ENCODE measurements around the gene ADIRF.
"Not testable (repeated sequence)": the region's sequence is repeated elsewhere in the genome, so short reads cannot be mapped to it uniquely, and the experiment has no call there.

ADIRF gene

DNA sequence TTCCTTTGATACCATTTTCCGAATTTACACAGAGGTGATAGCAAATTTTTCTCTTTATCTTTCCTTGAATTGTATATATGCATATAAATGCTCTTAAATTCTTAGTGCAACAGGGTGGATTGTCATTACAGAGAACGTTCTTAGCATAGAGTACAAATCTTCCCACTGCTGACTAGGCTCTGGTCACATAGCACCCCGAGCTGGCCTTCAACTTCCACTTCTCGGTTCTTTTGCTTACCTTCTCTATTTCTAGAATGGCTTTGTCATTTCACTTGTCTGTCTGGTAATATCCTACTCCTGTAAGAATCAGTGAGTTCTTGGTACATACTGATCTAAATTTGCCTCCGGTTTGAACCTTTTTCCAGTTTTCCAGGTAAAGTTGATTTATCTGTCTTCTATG is 13.4 kb downstream of the ADIRF start:
- no peak for DNase-seq

DNA sequence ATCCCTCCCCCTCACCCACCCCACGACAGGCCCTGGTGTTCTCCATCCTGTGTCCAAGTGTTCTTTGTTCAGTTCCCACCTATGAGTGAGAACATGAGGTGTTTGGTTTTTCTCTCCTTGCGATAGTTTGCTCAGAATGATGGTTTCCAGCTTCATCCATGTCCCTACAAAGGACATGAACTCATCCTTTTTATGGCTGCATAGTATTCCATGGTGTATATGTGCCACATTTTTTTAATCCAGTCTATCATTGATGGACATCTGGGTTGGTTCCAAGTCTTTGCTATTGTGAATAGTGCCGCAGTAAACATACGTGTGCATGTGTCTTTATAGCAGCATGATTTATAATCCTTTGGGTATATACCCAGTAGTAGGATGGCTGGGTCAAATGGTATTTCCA is 16.2 kb downstream of the ADIRF start:
- DNase-seq, result not testable (repeated sequence)

DNA sequence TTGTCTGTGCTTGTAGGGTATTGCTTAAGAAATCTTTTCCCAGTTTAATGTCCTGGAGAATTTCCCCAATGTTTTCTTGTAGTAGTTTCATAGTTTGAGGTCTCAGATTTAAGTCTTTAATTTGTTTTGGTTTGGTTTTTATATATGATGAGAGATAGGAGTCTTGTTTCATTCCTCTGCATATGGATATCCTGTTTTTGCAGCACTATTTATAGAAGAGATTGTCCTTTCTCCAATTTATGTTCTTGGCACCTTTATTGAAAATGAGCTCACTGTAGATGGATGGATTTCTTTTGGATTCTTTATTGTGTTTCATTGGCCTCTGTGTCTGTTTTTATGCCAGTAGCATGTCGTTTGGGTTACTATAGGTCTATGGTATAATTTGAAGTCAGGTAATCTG is 20.2 kb downstream of the ADIRF start:
- no peak for DNase-seq

DNA sequence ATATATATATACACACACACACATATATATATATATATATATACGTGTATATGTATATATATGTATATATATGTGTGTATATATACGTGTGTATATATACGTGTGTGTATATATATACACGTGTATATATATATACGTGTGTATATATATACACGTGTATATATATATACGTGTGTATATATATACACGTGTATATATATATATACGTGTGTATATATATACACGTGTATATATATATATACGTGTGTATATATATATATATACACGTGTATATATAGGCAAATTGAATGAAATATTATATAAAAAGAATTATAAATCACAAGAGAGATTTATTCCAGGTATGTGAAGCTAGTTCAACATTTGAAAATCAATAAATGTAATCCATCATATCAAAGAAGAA is 23.1 kb downstream of the ADIRF start:
- DNase-seq, result not testable (repeated sequence)

DNA sequence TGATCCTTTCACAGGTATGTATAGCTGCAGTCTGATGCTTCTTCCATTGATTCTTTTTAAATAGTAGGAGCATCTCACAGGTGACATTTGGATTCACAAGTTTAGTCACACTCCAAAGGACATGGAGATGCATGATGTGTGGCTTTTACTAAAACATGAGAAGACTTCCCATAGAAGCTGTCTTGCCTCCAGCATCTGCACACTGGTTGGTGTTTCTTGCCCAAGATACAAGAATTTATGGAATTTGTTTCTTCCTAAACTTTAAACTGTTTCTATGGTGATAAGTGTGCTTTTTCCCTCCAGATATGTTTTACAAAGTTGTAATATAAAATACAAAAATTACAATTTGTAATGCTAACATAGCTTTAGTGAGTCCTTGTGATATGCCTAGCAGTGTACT is 24.2 kb downstream of the ADIRF start:
- DNase-seq, result no peak

DNA sequence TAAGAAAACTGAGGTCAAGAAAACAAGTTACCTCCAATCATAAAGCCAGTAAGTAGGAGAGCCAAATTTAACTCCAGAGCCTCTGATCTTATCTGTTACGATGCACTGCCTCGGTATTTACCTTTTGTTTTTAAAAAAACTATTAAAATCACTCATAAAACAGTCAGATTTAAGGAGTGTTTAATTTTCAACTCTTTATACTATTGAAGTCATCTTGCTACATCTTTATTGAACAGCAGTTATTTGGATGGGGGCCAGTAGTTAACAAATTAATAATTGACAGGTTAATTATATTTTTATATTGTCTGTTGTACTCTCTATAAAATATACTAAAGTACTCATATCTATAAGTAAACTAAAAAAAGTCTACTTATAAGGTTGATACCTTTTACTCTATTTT is 24.6 kb downstream of the ADIRF start:
- no peak for DNase-seq

DNA sequence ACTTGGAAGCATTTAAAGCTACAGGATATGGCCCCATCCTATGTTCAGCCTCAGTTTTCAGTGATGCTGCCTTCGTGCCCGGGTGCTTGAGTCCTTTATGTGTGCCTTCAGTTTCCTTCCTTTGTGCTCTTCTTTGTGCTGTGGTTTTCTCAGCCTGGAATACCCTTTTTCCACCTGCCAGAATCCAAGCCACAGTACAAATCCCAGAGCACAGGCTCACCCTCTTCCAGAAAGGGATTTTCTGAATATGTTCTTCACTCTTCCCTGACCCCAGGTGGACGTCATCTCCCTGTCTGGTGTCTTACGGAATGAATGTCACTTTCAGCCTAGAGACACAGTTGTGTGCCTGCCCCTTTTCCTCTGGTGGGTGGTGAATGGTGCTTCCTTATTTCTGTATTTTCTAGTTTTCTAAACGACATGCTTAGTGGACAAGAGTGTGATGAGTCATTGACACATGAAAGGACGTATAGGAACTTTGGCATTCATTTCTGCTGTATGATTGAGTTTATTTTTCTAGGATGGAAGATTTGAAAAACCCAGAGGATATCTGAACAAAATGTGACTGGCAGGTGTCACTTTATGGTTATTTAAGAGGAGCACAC is 31.6 kb downstream of the ADIRF start:
- DNase-seq, result not testable (repeated sequence)

DNA sequence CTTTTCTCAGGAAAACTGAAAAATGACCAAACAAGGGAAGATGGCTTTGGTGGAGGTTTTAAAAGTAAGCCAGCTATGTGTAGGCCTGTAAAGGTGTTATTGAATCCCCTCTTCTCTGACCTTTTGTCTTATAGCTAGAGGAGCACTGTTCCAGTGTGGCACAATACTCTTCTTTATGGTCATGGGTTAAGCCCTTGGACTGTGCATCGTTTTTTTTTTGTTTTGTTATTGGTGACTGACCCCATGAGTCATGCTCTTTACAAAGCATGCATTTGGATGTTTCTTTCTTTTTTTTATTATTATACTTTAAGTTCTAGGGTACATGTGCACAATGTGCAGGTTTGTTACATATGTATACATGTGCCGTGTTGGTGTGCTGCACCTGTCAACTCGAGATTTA is 32.2 kb downstream of the ADIRF start:
- no peak for DNase-seq

DNA sequence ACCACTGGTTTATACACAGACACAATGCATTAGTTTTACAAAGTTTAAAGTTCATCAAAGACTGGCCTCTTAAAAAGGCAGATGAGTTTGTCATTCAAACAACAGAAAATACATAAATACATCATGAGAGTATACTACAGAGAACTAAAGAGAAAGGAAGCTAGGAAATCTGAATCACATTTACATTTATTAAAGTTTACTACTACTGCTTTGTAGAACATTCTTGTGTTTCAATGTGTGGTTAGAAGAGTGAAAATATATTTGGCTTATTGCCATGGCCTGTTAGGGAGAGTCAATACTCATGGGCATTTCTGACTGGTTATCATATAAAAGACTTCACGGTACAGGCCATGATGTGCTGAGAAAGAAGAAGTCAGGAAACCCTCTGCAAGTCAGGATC is 38.8 kb downstream of the ADIRF start:
- DNase-seq, result not testable (repeated sequence)

DNA sequence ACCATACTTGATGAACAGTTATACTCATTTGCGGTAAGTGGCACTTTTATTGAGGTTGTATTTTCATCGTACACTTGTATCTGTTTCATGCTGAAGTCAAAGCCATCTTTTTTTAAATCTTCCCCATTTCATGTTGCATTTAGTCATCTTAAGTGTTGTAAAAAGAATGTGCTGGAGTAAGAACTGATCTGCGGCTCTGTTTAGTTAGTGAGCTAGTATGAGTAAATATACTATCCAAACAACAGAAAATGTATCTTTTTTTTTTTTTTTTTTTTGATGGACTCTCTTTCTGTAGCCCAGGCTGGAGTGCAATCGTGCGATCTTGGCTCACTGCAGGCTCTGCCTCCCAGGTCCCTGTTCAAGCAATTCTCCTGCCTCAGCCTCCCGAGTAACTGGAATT is 39.4 kb downstream of the ADIRF start:
- not testable (repeated sequence) for DNase-seq

DNA sequence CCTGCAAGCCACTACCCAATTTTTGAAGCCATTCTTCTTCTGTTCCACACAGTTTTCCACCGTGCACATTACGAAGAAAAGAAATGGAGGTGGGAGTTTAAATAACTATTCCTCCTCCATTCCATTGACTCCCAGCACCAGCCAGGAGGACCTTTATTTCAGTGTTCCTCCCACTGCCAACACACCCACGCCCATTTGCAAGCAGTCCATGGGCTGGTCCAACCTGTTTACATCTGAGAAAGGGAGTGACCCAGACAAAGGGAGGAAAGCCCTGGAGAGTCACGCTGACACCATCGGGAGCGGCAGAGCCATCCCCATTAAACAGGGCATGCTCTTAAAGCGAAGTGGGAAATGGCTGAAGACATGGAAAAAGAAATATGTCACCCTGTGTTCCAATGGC is 40.0 kb downstream of the ADIRF start:
- not testable (repeated sequence) for DNase-seq

DNA sequence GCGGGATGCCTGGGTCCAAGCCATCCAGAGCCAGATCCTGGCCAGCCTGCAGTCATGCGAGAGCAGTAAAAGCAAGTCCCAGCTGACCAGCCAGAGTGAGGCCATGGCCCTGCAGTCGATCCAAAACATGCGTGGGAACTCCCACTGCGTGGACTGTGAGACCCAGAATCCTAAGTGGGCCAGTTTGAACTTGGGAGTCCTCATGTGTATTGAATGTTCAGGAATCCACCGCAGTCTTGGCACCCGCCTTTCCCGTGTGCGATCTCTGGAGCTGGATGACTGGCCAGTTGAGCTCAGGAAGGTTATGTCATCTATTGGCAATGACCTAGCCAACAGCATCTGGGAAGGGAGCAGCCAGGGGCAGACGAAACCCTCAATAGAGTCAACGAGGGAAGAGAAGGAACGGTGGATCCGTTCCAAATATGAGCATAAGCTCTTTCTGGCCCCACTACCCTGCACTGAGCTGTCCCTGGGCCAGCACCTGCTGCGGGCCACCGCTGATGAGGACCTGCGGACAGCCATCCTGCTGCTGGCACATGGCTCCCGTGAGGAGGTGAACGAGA is 40.9 kb downstream of the ADIRF start:
- DNase-seq, result not testable (repeated sequence)

DNA sequence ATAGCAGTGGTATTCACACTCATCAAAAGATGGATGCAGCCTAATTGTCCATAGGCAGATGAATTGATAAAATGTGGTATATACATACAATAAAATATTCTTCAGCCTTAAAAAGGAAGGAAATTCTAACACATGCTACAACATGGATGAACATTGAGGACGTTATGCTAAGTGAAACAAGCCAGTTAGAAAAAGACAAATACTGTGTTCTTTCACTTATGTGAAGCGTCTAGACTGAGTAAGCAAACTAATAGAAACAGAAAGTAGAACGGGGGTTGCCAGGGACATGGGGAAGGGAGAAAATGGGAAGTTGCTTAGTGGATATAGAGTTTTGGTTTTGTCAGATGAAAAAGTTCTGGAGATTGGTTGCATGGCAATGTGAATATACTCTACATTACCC is 45.2 kb downstream of the ADIRF start:
- DNase-seq, result not testable (repeated sequence)

DNA sequence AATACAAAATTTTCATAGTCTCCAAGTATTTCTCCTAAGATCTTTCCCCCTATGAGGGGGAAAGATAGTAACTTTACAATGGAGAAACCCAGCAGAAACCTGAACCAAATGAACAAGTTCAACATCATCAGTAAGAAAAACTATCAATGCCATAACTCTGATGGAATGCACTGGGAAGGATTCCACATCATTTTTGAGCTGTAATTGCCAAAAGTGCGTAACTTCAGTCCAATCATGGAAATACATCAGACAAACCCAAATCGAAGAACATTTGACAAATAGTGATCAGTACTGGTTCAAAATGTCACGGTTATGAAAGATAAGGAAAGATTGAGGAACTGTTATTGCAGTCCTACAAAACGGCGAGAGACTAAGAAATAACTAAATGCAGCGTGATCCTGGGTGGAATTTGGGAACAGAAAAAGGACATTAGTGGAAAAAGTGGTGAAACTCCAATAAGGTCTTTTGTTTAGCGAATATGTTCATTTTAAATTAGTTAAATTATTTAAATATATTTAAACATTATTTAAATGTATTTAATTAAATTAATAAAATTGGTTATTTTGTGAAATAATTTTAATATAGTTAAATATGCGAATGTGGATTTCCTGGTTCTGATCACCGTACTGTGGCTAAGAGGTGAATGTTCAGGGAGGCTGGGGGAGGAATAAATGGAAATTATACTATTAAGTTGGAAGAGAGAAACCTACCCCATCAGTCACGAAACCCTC is 46.9 kb downstream of the ADIRF start:
- not testable (repeated sequence) for DNase-seq

DNA sequence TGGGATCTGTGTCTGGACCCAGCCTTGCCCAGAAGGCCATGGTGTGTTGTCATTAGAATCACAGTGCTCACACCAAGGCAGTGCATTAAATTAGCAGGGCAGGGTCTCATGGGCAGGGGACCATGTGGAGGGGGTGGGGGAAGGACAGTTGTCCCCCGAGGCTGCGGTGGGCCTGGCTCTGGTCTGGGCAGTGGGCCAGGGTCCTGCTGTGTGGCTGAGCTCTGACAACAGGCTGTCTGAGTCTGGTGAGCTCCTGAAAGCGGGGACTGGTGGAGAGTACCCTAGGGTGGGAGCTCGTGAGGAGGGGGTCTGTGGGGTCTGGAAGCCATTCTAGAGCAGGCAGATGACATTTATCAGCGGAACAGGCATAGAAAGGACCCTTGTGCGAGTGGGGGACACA is 49.8 kb downstream of the ADIRF start:
- not testable (repeated sequence) for DNase-seq

DNA sequence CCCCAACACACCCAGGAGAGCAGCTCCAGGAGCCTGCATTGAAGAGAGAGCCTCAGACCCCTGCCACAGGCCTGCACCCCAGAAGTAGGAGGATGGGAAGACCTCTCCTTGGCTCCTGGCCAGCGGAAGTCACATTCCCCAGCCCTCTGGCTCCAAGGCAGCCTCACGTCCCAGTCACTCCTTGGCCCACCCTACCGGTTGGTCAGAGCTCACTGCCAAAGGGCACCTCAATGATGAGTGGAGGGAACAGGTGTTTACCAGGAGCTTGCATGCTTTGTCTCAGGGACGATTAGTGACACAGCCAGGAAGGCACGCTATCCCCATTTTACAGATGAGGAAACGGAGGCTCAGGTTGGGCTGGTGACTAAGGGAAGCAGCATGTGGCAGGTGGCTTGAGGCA is 50.8 kb downstream of the ADIRF start:
- DNase-seq, result not testable (repeated sequence)

DNA sequence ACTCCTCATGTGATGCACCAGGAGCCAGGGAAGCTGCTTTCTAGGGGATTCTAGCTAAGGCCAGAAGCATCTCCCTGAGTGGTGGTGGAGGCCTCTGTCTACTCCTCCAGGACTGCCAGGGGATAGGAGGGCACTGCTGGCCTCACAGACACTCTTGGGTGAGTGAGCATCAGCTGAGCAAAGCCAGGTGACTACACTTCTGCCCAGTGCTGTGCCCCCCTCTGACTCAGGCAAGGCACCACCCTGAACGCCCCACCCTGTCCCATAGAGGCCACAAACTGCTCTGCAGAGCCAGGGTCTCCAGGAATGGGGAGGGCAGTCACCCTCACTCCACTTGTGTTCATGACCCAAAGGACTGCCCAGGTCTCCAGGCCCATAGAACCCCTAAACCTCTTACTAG is 51.2 kb downstream of the ADIRF start:
- not testable (repeated sequence) for DNase-seq

DNA sequence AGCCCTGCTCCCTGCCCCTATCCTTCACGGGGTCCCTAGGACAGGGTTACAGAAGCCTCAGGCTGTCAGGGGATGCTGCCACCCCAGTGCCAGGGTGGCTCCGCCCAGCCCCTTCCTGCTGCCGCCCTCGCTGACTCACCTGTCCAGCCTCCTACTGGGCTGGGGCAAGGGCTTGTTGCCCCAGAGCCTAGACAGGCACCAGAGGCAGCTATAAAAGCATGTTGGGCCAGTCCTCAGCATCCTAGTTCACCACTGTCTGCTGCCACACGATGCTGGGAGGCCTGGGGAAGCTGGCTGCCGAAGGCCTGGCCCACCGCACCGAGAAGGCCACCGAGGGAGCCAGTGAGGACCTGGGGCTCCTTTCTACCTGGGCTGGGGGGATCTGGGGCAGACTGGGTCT is 51.8 kb downstream of the ADIRF start, which contains the start of gene FAM25A:
TSS of gene FAM25A (plus strand) at position 239 of the 400 bp plus-strand sequence. CDS start at position 270, 31 bp downstream.
- not testable (repeated sequence) for DNase-seq
